ENCODE measurements around the gene KANK3.
"Not testable (repeated sequence)": the region's sequence is repeated elsewhere in the genome, so short reads cannot be mapped to it uniquely, and the experiment has no call there.

Gene KANK3

GRCh38 chr19:8308891-8309291 lies 34.2 kb downstream of the KANK3 start:
- Mint-ChIP-seq H3K4me3 (peak overlapping the region; percentile 76), H3K27me3 (peaks cover 39% of the 10 kb centered on the region), H3K36me3 (ENCODE audit: low read depth) (peaks cover 60% of the 10 kb centered on the region), H3K9me3 (no peaks in the 10 kb centered on the region), H3K4me1 (ENCODE audit: low read depth) (peaks cover 40% of the 10 kb centered on the region), H3K27ac (no peak overlapping the region)
- intact Hi-C loops (cut with micrococcal nuclease), result no loop called here

- H3K27me3 Mint-ChIP-seq, result peaks cover 46% of the 10 kb centered on the region
- H3K9me3 Mint-ChIP-seq, result no peaks in the 10 kb centered on the region
- peaks cover 40% of the 10 kb centered on the region for H3K4me1 Mint-ChIP-seq (ENCODE audit: low read depth)
- peaks cover 57% of the 10 kb centered on the region for H3K36me3 Mint-ChIP-seq (ENCODE audit: low read depth)
- peak within 1 kb of the TSS; percentile 54 for H3K27ac Mint-ChIP-seq
- intact Hi-C loops (cut with micrococcal nuclease), result no loop called here
- peak within 1 kb of the TSS; percentile 76 for H3K4me3 Mint-ChIP-seq
Observed at GRCh38 chr19:8307965-8308866, 34.8 kb downstream of the KANK3 start, which contains the start of gene CD320. Gene CD320 (minus strand): TSS chr19:8308358. CDS start chr19:8308290, 68 bp downstream.

- H3K4me1 Mint-ChIP-seq (ENCODE audit: low read depth), result peaks cover 44% of the 10 kb centered on the region
- H3K27me3 Mint-ChIP-seq, result peaks cover 53% of the 10 kb centered on the region
Observed at GRCh38 chr19:8307400-8307964, 35.6 kb downstream of the KANK3 start.

GRCh38 chr19:8306235-8307054 lies 36.6 kb downstream of the KANK3 start:
- Mint-ChIP-seq H3K4me1 (ENCODE audit: low read depth) (peaks cover 43% of the 10 kb centered on the region), H3K4me3 (no peak overlapping the region), H3K9me3 (no peaks in the 10 kb centered on the region), H3K27ac (no peak overlapping the region), H3K36me3 (ENCODE audit: low read depth) (peaks cover 47% of the 10 kb centered on the region), H3K27me3 (peaks cover 64% of the 10 kb centered on the region)
- intact Hi-C loops (cut with micrococcal nuclease), result no loop called here

More at GRCh38 chr19:8307400-8307964, 35.6 kb downstream of the KANK3 start:
- peak overlapping the region; percentile 54 for H3K27ac Mint-ChIP-seq
- H3K9me3 Mint-ChIP-seq, result no peaks in the 10 kb centered on the region
- peak overlapping the region; percentile 76 for H3K4me3 Mint-ChIP-seq
- intact Hi-C loops (cut with micrococcal nuclease), result no loop called here
- H3K36me3 Mint-ChIP-seq (ENCODE audit: low read depth), result peaks cover 50% of the 10 kb centered on the region

GRCh38 chr19:8305798-8306197 lies 37.3 kb downstream of the KANK3 start:
- Mint-ChIP-seq H3K9me3 (no peaks in the 10 kb centered on the region), H3K36me3 (ENCODE audit: low read depth) (peaks cover 41% of the 10 kb centered on the region), H3K4me1 (ENCODE audit: low read depth) (peaks cover 43% of the 10 kb centered on the region), H3K27ac (no peak overlapping the region), H3K4me3 (no peak overlapping the region), H3K27me3 (peaks cover 64% of the 10 kb centered on the region)
- intact Hi-C loops (cut with micrococcal nuclease), result no loop called here

GRCh38 chr19:8304841-8305621 lies 38.0 kb downstream of the KANK3 start:
- Mint-ChIP-seq H3K4me1 (ENCODE audit: low read depth) (peaks cover 43% of the 10 kb centered on the region), H3K27ac (no peak overlapping the region)

GRCh38 chr19:8302734-8303133 lies 40.3 kb downstream of the KANK3 start:
- H3K9me3 Mint-ChIP-seq, result no peaks in the 10 kb centered on the region
- H3K27me3 Mint-ChIP-seq, result peaks cover 63% of the 10 kb centered on the region
- H3K4me1 Mint-ChIP-seq (ENCODE audit: low read depth), result peaks cover 33% of the 10 kb centered on the region
- H3K27ac Mint-ChIP-seq, result peak overlapping the region; percentile 37
- peaks cover 23% of the 10 kb centered on the region for H3K36me3 Mint-ChIP-seq (ENCODE audit: low read depth)
- intact Hi-C loops (cut with micrococcal nuclease), result no loop called here
- H3K4me3 Mint-ChIP-seq, result no peak overlapping the region

More at GRCh38 chr19:8304841-8305621, 38.0 kb downstream of the KANK3 start:
- intact Hi-C loops (cut with micrococcal nuclease), result no loop called here
- Mint-ChIP-seq H3K36me3 (ENCODE audit: low read depth) (peaks cover 33% of the 10 kb centered on the region), H3K4me3 (no peak overlapping the region), H3K9me3 (no peaks in the 10 kb centered on the region), H3K27me3 (peaks cover 64% of the 10 kb centered on the region)

GRCh38 chr19:8302357-8302691 lies 40.7 kb downstream of the KANK3 start:
- Mint-ChIP-seq H3K27me3 (peaks cover 59% of the 10 kb centered on the region), H3K36me3 (ENCODE audit: low read depth) (peaks cover 18% of the 10 kb centered on the region), H3K4me3 (no peak overlapping the region), H3K9me3 (no peaks in the 10 kb centered on the region), H3K4me1 (ENCODE audit: low read depth) (peaks cover 28% of the 10 kb centered on the region), H3K27ac (peak overlapping the region; percentile 37)
- intact Hi-C loops (cut with micrococcal nuclease), result no loop called here

- H3K36me3 Mint-ChIP-seq (ENCODE audit: low read depth); H3K4me3 Mint-ChIP-seq; H3K4me1 Mint-ChIP-seq (ENCODE audit: low read depth); H3K27ac Mint-ChIP-seq; H3K9me3 Mint-ChIP-seq; H3K27me3 Mint-ChIP-seq; intact Hi-C loops (cut with micrococcal nuclease): not testable (repeated sequence)
Observed at GRCh38 chr19:8291337-8291736, 51.7 kb downstream of the KANK3 start.

GRCh38 chr19:8276508-8276907 lies 66.6 kb downstream of the KANK3 start:
- H3K27me3 Mint-ChIP-seq; H3K4me3 Mint-ChIP-seq; H3K27ac Mint-ChIP-seq; H3K36me3 Mint-ChIP-seq (ENCODE audit: low read depth); intact Hi-C loops (cut with micrococcal nuclease); H3K9me3 Mint-ChIP-seq; H3K4me1 Mint-ChIP-seq (ENCODE audit: low read depth): not testable (repeated sequence)

Data from dendritic cell treated with granulocyte-macrophage colony-stimulating factor and Interleukin-4, amounts not matched to agents 40 ng/mL and 50 ng/mL, for 4 days (primary cell).